Peyer's patch (tissue), 4 donors: Measurements from ENCODE around the gene ESR2. TPM values are rescaled to one million over a fixed set of nuclear protein-coding genes. Genes with fewer than 3 reads are reported as not detected.
A peak's percentile ranks its signal among the peaks of the same experiment; 100 is the strongest.

Source experiments
- DNase-seq, 3 donors: peaks; one replicate each; pipeline ENCODE4 v3.0.0-alpha.2; 2017 to 2019
- H3K27ac ChIP-seq, 4 donors: fragments of 200-600 bp; sonication (generic); one replicate each; pipeline ENCODE4 v1.5.1; 2016 to 2019
- H3K27me3 ChIP-seq, 2 donors: fragments of 200-600 bp; sonication (generic); one replicate each; pipeline ENCODE4 v1.5.1; 2019
- H3K36me3 ChIP-seq, 3 donors: fragments of 200-600 bp; sonication (generic); one replicate each; pipeline ENCODE4 v1.5.1; 2016 to 2019
- H3K4me1 ChIP-seq, 4 donors: fragments of 200-600 bp; sonication (generic); one replicate each; pipeline ENCODE4 v1.5.1; 2016 to 2019
- H3K4me3 ChIP-seq, 4 donors: fragments of 200-600 bp; sonication (generic); 1 replicate in 3 of 4; 2 replicates in 1 of 4; pipeline ENCODE4 v1.5.1; 2016 to 2019; ENCODE audit warnings: mild to moderate bottlenecking in 1 of 4
- H3K9me3 ChIP-seq, 4 donors: fragments of 200-600 bp; sonication (generic); one replicate each; pipeline ENCODE4 v1.5.1; 2016 to 2019; ENCODE audit warnings: mild to moderate bottlenecking in 1 of 4
- POLR2A ChIP-seq, 2 donors: fragments of 450-650 bp; IDR thresholded peaks; one replicate each; pipeline ENCODE4 v1.5.1; 2017; ENCODE audit warnings: antibody characterized with exemption in 2 of 2, mild to moderate bottlenecking in 2 of 2, moderate library complexity in 2 of 2
- total RNA-seq, 4 donors: library from RNA; depleted of rRNA; stranded (reverse); fragments of >200 nt; gene quantifications; one replicate each; pipeline ENCODE4 v1.1.0, GENCODE V29; 2016
- TF ChIP-seq, protein P1 (sequence below), 6 experiments: fragments of 450-650 bp in 4 of 6; fragments of 200-600 bp in 2 of 6; sonication (generic) in 1 of 6; IDR thresholded peaks; one replicate each; pipeline ENCODE4 v1.5.1; 2017 to 2019; ENCODE audit warnings: antibody characterized with exemption in 6 of 6, mild to moderate bottlenecking in 3 of 6, moderate library complexity in 1 of 6

ESR2 gene
- total RNA-seq, 4 donors from 2014 or later = 0.66 to 6.6 (median 1.1) TPM; not detected in 1

DNA sequence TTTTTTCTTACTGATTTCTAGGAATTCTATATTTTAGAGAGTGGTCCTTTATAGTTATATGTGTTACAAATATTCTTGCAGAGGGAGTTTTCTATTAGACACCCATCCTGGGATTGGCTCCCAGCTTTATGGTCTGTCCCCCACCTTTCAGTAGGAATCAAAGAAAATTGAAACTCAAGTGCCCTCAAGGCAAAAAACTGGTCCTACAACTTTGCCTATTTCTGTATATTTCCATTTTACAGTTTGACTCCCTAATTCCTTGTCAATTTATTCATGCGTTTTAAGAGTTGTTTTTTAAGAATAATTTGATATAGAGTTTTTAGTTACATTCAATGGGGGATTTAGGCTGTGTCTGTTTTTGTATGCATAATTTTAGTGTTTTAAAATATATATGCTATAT lies 232.5 kb downstream of the ESR2 start:
- Histone ChIP-seq H3K4me3 (no peak overlapping the region), H3K27me3 (no peaks in the 10 kb centered on the region), H3K4me1 (no peaks in the 10 kb centered on the region), H3K9me3 (no peaks in the 10 kb centered on the region), H3K36me3 (peaks cover 0 to 20% (median 0%) of the 10 kb centered on the region in 3 donors), H3K27ac (no peak overlapping the region)
- no peak for DNase-seq
- TF ChIP-seq, protein P1, sequence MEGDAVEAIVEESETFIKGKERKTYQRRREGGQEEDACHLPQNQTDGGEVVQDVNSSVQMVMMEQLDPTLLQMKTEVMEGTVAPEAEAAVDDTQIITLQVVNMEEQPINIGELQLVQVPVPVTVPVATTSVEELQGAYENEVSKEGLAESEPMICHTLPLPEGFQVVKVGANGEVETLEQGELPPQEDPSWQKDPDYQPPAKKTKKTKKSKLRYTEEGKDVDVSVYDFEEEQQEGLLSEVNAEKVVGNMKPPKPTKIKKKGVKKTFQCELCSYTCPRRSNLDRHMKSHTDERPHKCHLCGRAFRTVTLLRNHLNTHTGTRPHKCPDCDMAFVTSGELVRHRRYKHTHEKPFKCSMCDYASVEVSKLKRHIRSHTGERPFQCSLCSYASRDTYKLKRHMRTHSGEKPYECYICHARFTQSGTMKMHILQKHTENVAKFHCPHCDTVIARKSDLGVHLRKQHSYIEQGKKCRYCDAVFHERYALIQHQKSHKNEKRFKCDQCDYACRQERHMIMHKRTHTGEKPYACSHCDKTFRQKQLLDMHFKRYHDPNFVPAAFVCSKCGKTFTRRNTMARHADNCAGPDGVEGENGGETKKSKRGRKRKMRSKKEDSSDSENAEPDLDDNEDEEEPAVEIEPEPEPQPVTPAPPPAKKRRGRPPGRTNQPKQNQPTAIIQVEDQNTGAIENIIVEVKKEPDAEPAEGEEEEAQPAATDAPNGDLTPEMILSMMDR (IDR thresholded peaks at IDR 0.05) = no peak
- TF ChIP-seq POLR2A (IDR thresholded peaks at IDR 0.05) = no peak

DNA sequence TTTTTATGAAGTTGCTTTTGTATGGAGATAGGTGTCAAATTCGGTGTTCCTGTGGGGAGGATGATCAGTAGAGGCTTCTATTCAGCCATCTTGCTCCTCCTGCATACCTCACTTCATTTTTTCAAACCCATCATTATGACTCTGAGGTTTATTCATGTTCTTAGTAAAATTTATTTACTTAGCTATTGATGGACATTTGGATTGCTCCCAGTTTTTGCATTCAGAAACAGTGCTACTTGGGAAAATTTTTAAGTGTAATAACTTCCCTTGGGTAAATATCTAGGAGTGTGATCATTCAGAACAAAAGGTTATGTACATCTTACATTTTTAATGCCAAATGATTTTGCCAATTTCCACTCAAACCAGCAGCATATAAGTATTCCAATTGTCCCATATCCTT lies 233.1 kb downstream of the ESR2 start:
- Histone ChIP-seq H3K27ac (no peak overlapping the region), H3K9me3 (no peaks in the 10 kb centered on the region), H3K36me3 (peaks cover 0 to 14% (median 0%) of the 10 kb centered on the region in 3 donors), H3K4me3 (no peak overlapping the region), H3K4me1 (no peaks in the 10 kb centered on the region), H3K27me3 (no peaks in the 10 kb centered on the region)
- no peak for DNase-seq
- no peak for TF ChIP-seq POLR2A (IDR thresholded peaks at IDR 0.05)
- TF ChIP-seq, protein P1 (IDR thresholded peaks at IDR 0.05) = no peak

DNA sequence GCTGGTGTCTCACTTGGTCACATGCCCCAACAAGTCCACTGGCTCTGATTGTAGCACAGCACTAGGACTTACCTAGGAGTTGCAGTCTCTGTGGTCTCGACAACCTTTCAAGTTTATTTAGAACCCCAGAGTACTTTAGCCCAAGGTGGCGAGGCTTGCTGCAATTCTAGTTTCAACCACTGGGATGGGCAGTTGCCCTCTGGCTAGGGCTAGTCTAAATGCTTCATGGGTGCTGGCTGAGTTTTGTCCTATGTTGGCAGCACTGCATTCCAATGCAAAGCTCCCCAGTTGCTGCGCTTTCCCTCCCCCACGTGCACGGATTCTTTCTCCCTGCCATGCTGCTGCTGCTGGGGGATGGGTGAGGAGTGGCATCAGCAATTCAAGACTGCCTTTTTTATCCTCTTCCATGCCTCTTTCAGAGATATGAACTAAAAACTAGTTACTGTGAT lies 233.5 kb downstream of the ESR2 start:
- Histone ChIP-seq H3K9me3 (no peaks in the 10 kb centered on the region), H3K4me3 (no peak overlapping the region), H3K36me3 (peaks cover 0 to 10% (median 0%) of the 10 kb centered on the region in 3 donors), H3K27me3 (no peaks in the 10 kb centered on the region), H3K27ac (no peak overlapping the region), H3K4me1 (no peaks in the 10 kb centered on the region)
- DNase-seq = peak in 1 of 3 donors; percentile 50
- no peak for TF ChIP-seq POLR2A (IDR thresholded peaks at IDR 0.05)
- TF ChIP-seq, protein P1 (IDR thresholded peaks at IDR 0.05) = peak in 5 of 6 experiments; percentile 6 to 66 (median 49)

DNA sequence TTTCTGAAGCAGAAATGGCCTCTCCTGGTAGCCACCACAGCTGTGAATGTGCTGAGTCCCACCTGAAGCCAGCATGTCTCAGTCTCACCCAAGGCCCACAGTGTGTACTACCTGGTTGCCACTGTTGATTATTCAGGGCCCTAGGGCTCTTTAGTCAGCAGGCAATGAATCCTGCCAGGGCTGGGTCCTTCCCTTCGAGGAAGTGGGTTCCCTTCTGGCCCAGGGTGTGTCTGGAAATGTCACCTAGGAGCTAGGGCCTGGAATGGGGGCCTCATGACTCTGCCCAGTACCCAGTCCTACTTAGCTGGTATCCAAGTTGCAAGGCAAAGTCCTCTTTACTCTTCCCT lies 234.0 kb downstream of the ESR2 start:
- H3K9me3 ChIP-seq = no peaks in the 10 kb centered on the region
- H3K4me3 ChIP-seq = no peak overlapping the region
- no peak for DNase-seq
- TF ChIP-seq, protein P1 (IDR thresholded peaks at IDR 0.05) = no peak
- TF ChIP-seq POLR2A (IDR thresholded peaks at IDR 0.05) = no peak
- no peaks in the 10 kb centered on the region for H3K27me3 ChIP-seq
- H3K36me3 ChIP-seq = peaks cover 0 to 9% (median 0%) of the 10 kb centered on the region in 3 donors
- no peaks in the 10 kb centered on the region for H3K4me1 ChIP-seq
- H3K27ac ChIP-seq = no peak overlapping the region

DNA sequence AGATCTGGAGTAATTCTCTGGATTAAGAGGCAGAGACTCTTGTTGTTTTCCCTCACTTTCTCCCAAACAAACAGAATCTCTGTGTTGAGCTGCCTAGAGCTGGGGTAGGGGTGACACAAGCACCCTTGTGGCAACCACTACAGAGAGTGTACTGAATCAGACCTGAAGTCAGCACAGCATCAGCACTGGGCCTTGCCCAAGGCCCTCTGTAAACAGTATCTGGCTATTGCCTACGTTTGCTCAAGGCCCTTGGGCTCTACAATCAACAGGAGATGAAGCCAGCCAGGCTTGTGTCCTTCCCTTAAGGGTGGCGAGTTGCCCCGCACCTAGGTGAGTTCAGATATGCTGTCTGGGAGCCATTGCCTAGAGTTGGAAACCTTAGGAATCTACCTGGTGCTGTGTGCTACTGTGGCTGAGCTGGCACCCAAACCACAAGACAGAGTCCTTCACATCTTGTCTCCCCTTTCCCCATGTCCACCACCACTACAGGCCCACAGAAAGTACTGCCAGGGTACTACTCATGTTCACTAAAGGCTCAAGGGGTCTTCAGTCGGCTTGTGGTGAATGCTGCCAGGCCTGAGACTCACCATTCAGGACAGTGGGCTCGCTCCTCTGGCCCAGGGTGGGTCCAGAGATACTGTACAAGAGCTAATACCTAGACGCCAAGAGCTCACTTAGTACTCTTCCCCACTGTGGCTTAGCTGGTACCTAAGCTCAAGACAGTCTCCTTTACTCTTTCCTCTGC lies 234.5 kb downstream of the ESR2 start:
- no peak for TF ChIP-seq POLR2A (IDR thresholded peaks at IDR 0.05)
- TF ChIP-seq, protein P1 (IDR thresholded peaks at IDR 0.05) = no peak

More for the DNA sequence above, 234.5 kb downstream of the ESR2 start:
- no peaks in the 10 kb centered on the region for H3K27me3 ChIP-seq
- no peaks in the 10 kb centered on the region for H3K4me1 ChIP-seq
- H3K27ac ChIP-seq = no peak overlapping the region
- no peak overlapping the region for H3K4me3 ChIP-seq
- peaks cover 0 to 9% (median 0%) of the 10 kb centered on the region in 3 donors for H3K36me3 ChIP-seq
- no peak for DNase-seq
- H3K9me3 ChIP-seq = no peaks in the 10 kb centered on the region
